NCI-H2081 treated with DMSO at 0.1 percent for 48 hours (cell line): ENCODE measurements around the gene RAB5A.
"Not testable (repeated sequence)": the region's sequence is repeated elsewhere in the genome, so short reads cannot be mapped to it uniquely, and the experiment has no call there.

ENCODE experiments used
- DNase-seq: peaks from one replicate; lab custom pipeline; 2025; lab: John Stamatoyannopoulos, UW

RAB5A gene

GRCh38 chr3:19948226-19948591, 1.3 kb downstream of the RAB5A start:
- DNase-seq = no peak

- DNase-seq = no peak
These were observed 3.4 kb downstream of the RAB5A start for GRCh38 chr3:19950316-19950715.

- DNase-seq = no peak
These were observed 7.8 kb downstream of the RAB5A start for GRCh38 chr3:19954676-19955075.

GRCh38 chr3:19957354-19957753, 10.5 kb downstream of the RAB5A start:
- DNase-seq = not testable (repeated sequence)

GRCh38 chr3:19959505-19959904, 12.6 kb downstream of the RAB5A start:
- DNase-seq = no peak

GRCh38 chr3:19960696-19961095, 13.8 kb downstream of the RAB5A start:
- no peak for DNase-seq

- no peak for DNase-seq
These were observed 15.1 kb downstream of the RAB5A start for GRCh38 chr3:19961960-19962359.

- no peak for DNase-seq
These were observed 20.3 kb downstream of the RAB5A start for GRCh38 chr3:19967208-19967607.

GRCh38 chr3:19967812-19968211, 20.9 kb downstream of the RAB5A start:
- DNase-seq = no peak

- DNase-seq = no peak
These were observed 23.4 kb downstream of the RAB5A start for GRCh38 chr3:19970327-19970726.

- DNase-seq = no peak
These were observed 25.2 kb downstream of the RAB5A start for GRCh38 chr3:19972054-19972453.

- not testable (repeated sequence) for DNase-seq
These were observed 42.0 kb downstream of the RAB5A start for GRCh38 chr3:19988904-19989303.

- DNase-seq = no peak
These were observed 47.9 kb downstream of the RAB5A start for GRCh38 chr3:19994796-19995195.

- no peak for DNase-seq
These were observed 50.6 kb downstream of the RAB5A start for GRCh38 chr3:19997502-19997901.

GRCh38 chr3:20001932-20002331, 55.0 kb downstream of the RAB5A start:
- no peak for DNase-seq

- no peak for DNase-seq
These were observed 61.1 kb downstream of the RAB5A start for GRCh38 chr3:20007960-20008359.

- no peak for DNase-seq
These were observed 61.7 kb downstream of the RAB5A start for GRCh38 chr3:20008646-20009045.

- DNase-seq = no peak
These were observed 65.3 kb downstream of the RAB5A start, which contains the start of gene PP2D1 for GRCh38 chr3:20012164-20012563. Gene PP2D1 (minus strand): TSS chr3:20012264. CDS start chr3:20012072, 192 bp downstream.

GRCh38 chr3:20013396-20013795, 66.5 kb downstream of the RAB5A start:
- no peak for DNase-seq

- DNase-seq = no peak
These were observed 68.6 kb downstream of the RAB5A start for GRCh38 chr3:20015525-20015924.

- DNase-seq = not testable (repeated sequence)
These were observed 69.2 kb downstream of the RAB5A start for GRCh38 chr3:20016076-20016475.

GRCh38 chr3:20022954-20023622, 76.2 kb downstream of the RAB5A start:
- no peak for DNase-seq

- DNase-seq = no peak
These were observed 76.9 kb downstream of the RAB5A start for GRCh38 chr3:20023623-20024405.

GRCh38 chr3:20027136-20027535, 80.2 kb downstream of the RAB5A start:
- no peak for DNase-seq
